Sigmoid colon (tissue), 7 donors: ENCODE measurements around the gene ANTXR2. TPM values are rescaled to one million over a fixed set of nuclear protein-coding genes. Genes with fewer than 3 reads are reported as not detected.
"Not testable (repeated sequence)": the region's sequence is repeated elsewhere in the genome, so short reads cannot be mapped to it uniquely, and the experiment has no call there.

ENCODE experiments used
- DNase-seq: peaks from one replicate; pipeline ENCODE4 v3.0.0-alpha.2; 2019
- H3K27ac ChIP-seq, 4 donors: fragments of 200-600 bp; sonication (generic); one replicate each; pipeline ENCODE4 v1.5.1; 2016 to 2019; ENCODE audit warnings: mild to moderate bottlenecking in 1 of 4
- H3K27me3 ChIP-seq, 3 donors: fragments of 200-600 bp; sonication (generic); one replicate each; pipeline ENCODE4 v1.5.1; 2019; ENCODE audit warnings: mild to moderate bottlenecking in 1 of 3
- H3K36me3 ChIP-seq, 4 donors: fragments of 200-600 bp; sonication (generic); one replicate each; pipeline ENCODE4 v1.5.1; 2016 to 2019
- H3K4me1 ChIP-seq, 4 donors: fragments of 200-600 bp; sonication (generic); one replicate each; pipeline ENCODE4 v1.5.1; 2017 to 2019
- H3K4me3 ChIP-seq, 4 donors: fragments of 200-600 bp; sonication (generic); one replicate each; pipeline ENCODE4 v1.5.1; 2017 to 2019; ENCODE audit warnings: mild to moderate bottlenecking in 2 of 4, moderate library complexity in 1 of 4
- H3K9me3 ChIP-seq, 4 donors: fragments of 200-600 bp in 3 of 4; sonication (generic) in 3 of 4; one replicate each; pipeline versions ENCODE4 v1.5.1 to v1.6.1; 2013 to 2019
- CTCF ChIP-seq, 4 experiments: fragments of 450-650 bp in 3 of 4; fragments of 200-600 bp in 1 of 4; IDR thresholded peaks; one replicate each; pipeline ENCODE4 v1.5.1; 2016 to 2019; ENCODE audit warnings: antibody characterized with exemption in 4 of 4, mild to moderate bottlenecking in 3 of 4, moderate library complexity in 2 of 4
- EP300 ChIP-seq, 4 donors: sonication (generic); formaldehyde crosslinking; IDR thresholded peaks; one replicate each; pipeline ENCODE4 v1.6.1; 2017; ENCODE audit warnings: antibody characterized with exemption in 4 of 4
- POLR2A ChIP-seq, 2 donors: fragments of 450-650 bp; IDR thresholded peaks; one replicate each; pipeline ENCODE4 v1.6.1; 2016; ENCODE audit warnings: antibody characterized with exemption in 2 of 2, mild to moderate bottlenecking in 2 of 2, moderate library complexity in 2 of 2
- POLR2AphosphoS5 ChIP-seq, 4 donors: sonication (generic); formaldehyde crosslinking; IDR thresholded peaks; one replicate each; pipeline ENCODE4 v1.6.1; 2017; ENCODE audit warnings: antibody characterized with exemption in 4 of 4
- WGBS, 2 donors: extraction: QIAGEN DNeasy Blood & Tissue Kit; methylation state at CpG; one replicate each; pipeline ENCODE4 v1.1.7; 2013; 5-methylcytosine and 5-hydroxymethylcytosine counted together
- intact Hi-C: fragments of 100-400 bp; cut with DNase I; formaldehyde crosslinking; loops from one replicate; pipeline ENCODE4 v1.15.1; 2023
- polyA plus RNA-seq, 3 donors: library from polyadenylated mRNA; stranded (reverse); fragments of 200-250 nt; gene quantifications; one replicate each; pipeline ENCODE4 v1.2.3, GENCODE V29; 2013
- total RNA-seq, 4 donors: library from RNA; depleted of rRNA; stranded (reverse); fragments of >200 nt; gene quantifications; one replicate each; pipeline ENCODE4 v1.1.0, GENCODE V29; 2016
- donor health status: healthy with polysubstance abuse.
- donor health status: Bipolar disorder and iron deficiency.
- donor health status: healthy.

Gene ANTXR2
- total and polyA plus RNA-seq, 7 donors = 11.4 to 237 (median 170) TPM

- no peak for TF ChIP-seq POLR2A (IDR thresholded peaks at IDR 0.05)
- TF ChIP-seq EP300 (IDR thresholded peaks at IDR 0.05) = no peak
- TF ChIP-seq POLR2AphosphoS5 (IDR thresholded peaks at IDR 0.05) = no peak
- TF ChIP-seq CTCF (IDR thresholded peaks at IDR 0.05) = no peak
- Histone ChIP-seq H3K27ac (no peak overlapping the region), H3K4me1 (peaks cover 0 to 33% (median 32%) of the 10 kb centered on the region in 4 donors), H3K27me3 (no peaks in the 10 kb centered on the region), H3K36me3 (no peaks in the 10 kb centered on the region), H3K4me3 (no peak overlapping the region), H3K9me3 (no peaks in the 10 kb centered on the region)
- WGBS, 2 donors = 94 to 99% methylated on average over 1 of the region's 1 CpG
- intact Hi-C loops = no loop called here
- no peak for DNase-seq
Measured at GRCh38 chr4:79998201-79998600, 74.8 kb downstream of the ANTXR2 start.

GRCh38 chr4:79996851-79997250 lies 76.2 kb downstream of the ANTXR2 start:
- Histone ChIP-seq H3K27me3 (no peaks in the 10 kb centered on the region), H3K4me3 (no peak overlapping the region), H3K4me1 (peaks cover 0 to 37% (median 32%) of the 10 kb centered on the region in 4 donors), H3K9me3 (no peaks in the 10 kb centered on the region), H3K27ac (peak overlapping the region in 2 of 4 donors; percentile 20 to 24), H3K36me3 (no peaks in the 10 kb centered on the region)
- 75 to 86% methylated on average over 2 of the region's 2 CpGs for WGBS, 2 donors
- intact Hi-C loops = no loop called here
- TF ChIP-seq POLR2AphosphoS5 (IDR thresholded peaks at IDR 0.05) (no peak), POLR2A (IDR thresholded peaks at IDR 0.05) (no peak), EP300 (IDR thresholded peaks at IDR 0.05) (no peak), CTCF (IDR thresholded peaks at IDR 0.05) (no peak)
- no peak for DNase-seq

- 63 to 90% methylated on average over 2 of the region's 2 CpGs for WGBS, 2 donors
- TF ChIP-seq CTCF (IDR thresholded peaks at IDR 0.05) = no peak
- TF ChIP-seq EP300 (IDR thresholded peaks at IDR 0.05) = no peak
- no peak for TF ChIP-seq POLR2AphosphoS5 (IDR thresholded peaks at IDR 0.05)
- no peak for TF ChIP-seq POLR2A (IDR thresholded peaks at IDR 0.05)
- Histone ChIP-seq H3K9me3 (no peaks in the 10 kb centered on the region), H3K27me3 (no peaks in the 10 kb centered on the region), H3K36me3 (no peaks in the 10 kb centered on the region), H3K4me3 (no peak overlapping the region), H3K4me1 (peaks cover 0 to 36% (median 28%) of the 10 kb centered on the region in 4 donors), H3K27ac (no peak overlapping the region)
- intact Hi-C loops = no loop called here
- DNase-seq = no peak
Measured at GRCh38 chr4:79993476-79993875, 79.6 kb downstream of the ANTXR2 start.

- 96 to 97% methylated on average over 3 of the region's 3 CpGs for WGBS, 2 donors
- H3K27ac ChIP-seq = no peak overlapping the region
- H3K9me3 ChIP-seq = no peaks in the 10 kb centered on the region
- intact Hi-C loops = no loop called here
- peaks cover 0 to 28% (median 21%) of the 10 kb centered on the region in 4 donors for H3K4me1 ChIP-seq
- TF ChIP-seq POLR2AphosphoS5 (IDR thresholded peaks at IDR 0.05) = no peak
- TF ChIP-seq EP300 (IDR thresholded peaks at IDR 0.05) = no peak
- no peak for TF ChIP-seq CTCF (IDR thresholded peaks at IDR 0.05)
- TF ChIP-seq POLR2A (IDR thresholded peaks at IDR 0.05) = no peak
- H3K36me3 ChIP-seq = no peaks in the 10 kb centered on the region
- H3K4me3 ChIP-seq = no peak overlapping the region
- no peaks in the 10 kb centered on the region for H3K27me3 ChIP-seq
- DNase-seq = no peak
Measured at GRCh38 chr4:79991601-79992000, 81.4 kb downstream of the ANTXR2 start.

- H3K27ac ChIP-seq, intact Hi-C loops, H3K9me3 ChIP-seq, H3K27me3 ChIP-seq, H3K4me3 ChIP-seq, DNase-seq, H3K36me3 ChIP-seq: not testable (repeated sequence)
- peaks cover 0 to 25% (median 18%) of the 10 kb centered on the region in 4 donors for H3K4me1 ChIP-seq
- 90 to 97% methylated on average over 2 of the region's 2 CpGs for WGBS, 2 donors
Measured at GRCh38 chr4:79991100-79991499, 81.9 kb downstream of the ANTXR2 start.
